NB4 (cell line): ENCODE results near the gene TRAPPC3.

Experiments used
- MAX ChIP-seq: IDR thresholded peaks from 2 replicates; pipeline ENCODE4 v1.6.1; 2011; ENCODE audit warnings: low read depth, low read length
- POLR2A ChIP-seq: IDR thresholded peaks from 2 replicates; pipeline ENCODE4 v1.6.1; 2011; ENCODE audit warnings: mild to moderate bottlenecking; ENCODE audit not compliant: insufficient read length; ENCODE audit errors: extremely low read depth
- TF ChIP-seq, protein P1 (sequence below): IDR thresholded peaks from one replicate; pipeline ENCODE4 v1.5.1; 2012; ENCODE audit warnings: low read depth, low read length

- TF ChIP-seq, protein P1, sequence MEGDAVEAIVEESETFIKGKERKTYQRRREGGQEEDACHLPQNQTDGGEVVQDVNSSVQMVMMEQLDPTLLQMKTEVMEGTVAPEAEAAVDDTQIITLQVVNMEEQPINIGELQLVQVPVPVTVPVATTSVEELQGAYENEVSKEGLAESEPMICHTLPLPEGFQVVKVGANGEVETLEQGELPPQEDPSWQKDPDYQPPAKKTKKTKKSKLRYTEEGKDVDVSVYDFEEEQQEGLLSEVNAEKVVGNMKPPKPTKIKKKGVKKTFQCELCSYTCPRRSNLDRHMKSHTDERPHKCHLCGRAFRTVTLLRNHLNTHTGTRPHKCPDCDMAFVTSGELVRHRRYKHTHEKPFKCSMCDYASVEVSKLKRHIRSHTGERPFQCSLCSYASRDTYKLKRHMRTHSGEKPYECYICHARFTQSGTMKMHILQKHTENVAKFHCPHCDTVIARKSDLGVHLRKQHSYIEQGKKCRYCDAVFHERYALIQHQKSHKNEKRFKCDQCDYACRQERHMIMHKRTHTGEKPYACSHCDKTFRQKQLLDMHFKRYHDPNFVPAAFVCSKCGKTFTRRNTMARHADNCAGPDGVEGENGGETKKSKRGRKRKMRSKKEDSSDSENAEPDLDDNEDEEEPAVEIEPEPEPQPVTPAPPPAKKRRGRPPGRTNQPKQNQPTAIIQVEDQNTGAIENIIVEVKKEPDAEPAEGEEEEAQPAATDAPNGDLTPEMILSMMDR, result no peak
- TF ChIP-seq POLR2A, result no peak
- no peak for TF ChIP-seq MAX
Measured at GRCh38 chr1:36111151-36111550, 38.1 kb downstream of the TRAPPC3 start.
